K562 treated with DMSO at 1 percent for 48 hours (cell line): Measurements from ENCODE around the gene PSMA5. TPM values are rescaled to one million over a fixed set of nuclear protein-coding genes. Genes with fewer than 3 reads are reported as not detected.

Experiments
- total RNA-seq: library from RNA; unstranded; fragments of 300-600 nt; gene quantifications from 2 replicates; pipeline ENCODE4 v1.2.3, GENCODE V29; 2022; ENCODE audit warnings: low replicate concordance; ENCODE audit errors: extremely low read depth

Gene PSMA5
- total RNA-seq = not detected in 2 replicates

DNA sequence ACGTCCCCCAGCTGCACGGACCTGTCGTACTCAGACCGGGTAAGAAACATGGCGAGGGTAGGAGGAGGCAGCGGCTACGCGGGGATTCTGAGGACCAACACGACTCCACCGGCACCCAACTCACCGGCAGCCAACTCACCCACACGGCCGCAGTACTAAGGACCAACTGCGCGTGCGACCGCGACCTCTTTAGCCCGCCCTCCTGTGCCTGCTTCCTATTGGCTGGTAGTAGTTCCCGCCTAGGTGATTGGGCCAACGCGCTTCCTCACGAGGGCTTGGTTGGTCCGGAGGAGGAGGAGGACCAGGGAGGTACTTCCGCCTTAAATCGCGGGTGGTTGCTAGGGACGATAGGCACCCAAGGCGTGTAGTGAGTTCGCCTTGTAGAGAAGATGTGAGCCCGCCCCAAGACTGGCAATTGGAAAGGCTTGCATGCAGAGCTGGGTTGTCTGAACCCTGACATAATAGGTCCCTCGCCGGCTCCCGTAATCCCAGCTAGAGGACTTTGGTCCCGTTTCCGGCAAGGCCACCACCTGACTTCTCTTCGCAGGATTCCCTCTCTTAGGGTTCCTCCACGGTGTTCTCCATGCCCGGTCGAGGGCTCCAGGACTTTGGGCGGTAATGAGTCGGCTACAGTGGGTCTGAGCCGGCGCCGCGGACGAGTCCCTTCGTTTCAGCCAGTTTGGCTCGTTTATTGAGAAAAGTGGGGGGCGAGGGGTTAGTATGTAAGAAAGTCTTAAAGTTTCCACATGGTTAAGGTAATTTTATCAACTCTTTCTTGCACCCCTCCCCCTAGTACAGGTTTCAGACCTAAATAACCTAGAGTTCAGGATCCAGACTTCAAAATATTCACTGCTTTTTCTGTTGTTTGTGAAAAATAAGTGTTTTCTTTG lies at the start of gene PSMA5:
Gene PSMA5, minus strand, starts transcription at position 168 of the 890 bp plus-strand sequence. Its CDS starts 118 bp downstream, at position 50.

DNA sequence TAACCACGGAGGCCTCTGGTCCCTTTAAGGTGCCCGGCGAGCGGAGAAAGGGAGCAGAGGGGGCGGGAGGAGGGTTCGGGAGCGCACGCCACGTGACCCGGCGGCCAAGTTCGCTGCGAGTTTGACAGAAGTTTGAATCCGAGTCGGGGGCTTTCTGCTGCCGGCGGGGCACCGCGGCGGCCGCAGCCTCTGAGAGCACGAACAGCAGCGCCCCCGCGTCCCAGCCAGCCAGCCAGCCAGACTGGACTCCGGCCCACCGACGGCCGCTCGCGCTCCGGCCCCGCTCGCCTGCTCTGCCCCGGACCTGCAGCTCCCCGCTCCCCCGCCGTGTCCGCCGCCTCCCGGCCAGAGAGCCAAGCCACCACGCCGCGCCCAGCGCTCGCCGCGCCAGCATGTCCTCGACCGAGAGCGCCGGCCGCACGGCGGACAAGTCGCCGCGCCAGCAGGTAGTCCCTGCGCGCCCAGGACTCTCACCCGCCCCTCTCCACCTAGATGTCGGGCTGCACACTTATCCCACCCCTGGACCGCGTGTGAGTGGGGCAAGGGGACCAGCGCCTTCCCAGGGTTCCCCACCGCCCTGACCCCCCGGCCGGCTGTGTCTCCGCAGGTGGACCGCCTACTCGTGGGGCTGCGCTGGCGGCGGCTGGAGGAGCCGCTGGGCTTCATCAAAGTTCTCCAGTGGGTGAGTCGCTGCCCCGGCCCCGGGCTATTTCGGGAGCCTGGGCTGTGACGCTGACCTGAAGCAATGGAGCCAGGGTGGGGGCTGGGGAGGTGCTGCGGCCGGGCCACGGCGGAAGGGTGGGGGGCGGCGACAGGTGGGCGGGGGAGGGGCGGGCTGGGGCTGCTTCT lies 40.4 kb upstream of the PSMA5 start, which contains the start of gene SYPL2:
Gene SYPL2, plus strand, starts transcription at position 95 of the 849 bp plus-strand sequence. Its CDS starts 298 bp downstream, at position 393.

DNA sequence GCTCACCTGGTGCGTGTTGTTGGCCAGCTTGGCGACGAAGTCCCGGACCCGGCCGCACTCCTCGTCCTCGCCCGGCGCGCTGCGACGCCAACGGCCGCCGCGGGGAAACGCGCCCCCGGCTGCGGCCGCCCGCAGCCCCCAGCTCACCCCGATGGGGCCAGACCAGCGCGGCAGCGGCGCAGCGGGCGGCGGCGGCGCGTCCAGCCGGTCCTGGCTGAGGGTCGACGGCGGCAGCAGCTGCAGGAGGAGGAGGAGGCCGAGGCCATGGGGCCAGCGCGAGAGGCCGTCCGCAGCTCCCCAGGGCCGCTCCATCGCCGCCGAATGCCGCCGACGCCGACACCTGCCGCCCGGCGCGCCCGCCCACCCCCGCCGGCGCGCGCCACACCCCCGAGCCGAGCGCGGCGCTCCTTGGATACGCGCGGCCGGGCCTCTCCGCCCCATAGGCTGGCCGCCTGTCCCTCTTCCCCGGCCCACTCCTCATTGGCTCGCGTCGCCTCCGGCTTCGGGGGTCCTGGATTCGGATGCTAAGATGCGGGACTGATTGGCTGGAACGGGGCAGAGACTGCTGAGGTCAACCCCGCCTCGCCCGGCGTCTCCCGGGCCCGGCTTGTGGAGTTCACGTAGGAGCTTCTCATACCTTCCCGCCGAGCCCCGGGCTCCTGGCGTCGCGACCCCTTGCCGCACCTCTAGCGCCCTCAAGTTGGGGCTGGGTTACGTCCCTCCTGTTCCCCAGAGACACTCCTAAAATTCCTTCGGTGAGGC lies 28.5 kb downstream of the PSMA5 start, which contains the start of gene SORT1:
Gene SORT1, minus strand, starts transcription at position 338 of the 762 bp plus-strand sequence. Its CDS starts 26 bp downstream, at position 312.

Other genes with a start within 250 kb of the PSMA5 start
- 288 TPM in 1 of 2 replicates, not detected in the other for gene SARS1, start 212.5 kb downstream of the PSMA5 start, total RNA-seq
- not detected in 2 replicates for gene CELSR2, start 176.9 kb downstream of the PSMA5 start, total RNA-seq
- gene PSRC1, start 143.3 kb downstream of the PSMA5 start, total RNA-seq = not detected in 2 replicates
- gene MYBPHL, start 119.4 kb downstream of the PSMA5 start, total RNA-seq = not detected in 2 replicates
- not detected in 2 replicates for gene SORT1, start 28.5 kb downstream of the PSMA5 start, total RNA-seq
- not detected in 2 replicates for gene SYPL2, start 40.1 kb upstream of the PSMA5 start, total RNA-seq
- gene ATXN7L2, start 57.5 kb upstream of the PSMA5 start, total RNA-seq = not detected in 2 replicates
- not detected in 2 replicates for gene CYB561D1, start 67.6 kb upstream of the PSMA5 start, total RNA-seq
- not detected in 2 replicates for gene AMIGO1, start 83.3 kb upstream of the PSMA5 start, total RNA-seq
- gene GPR61, start 113.4 kb upstream of the PSMA5 start, total RNA-seq = not detected in 2 replicates
- not detected in 2 replicates for gene GNAI3, start 122.2 kb upstream of the PSMA5 start, total RNA-seq
- not detected in 2 replicates for gene GNAT2, start 193.2 kb upstream of the PSMA5 start, total RNA-seq
- 959 TPM in 1 of 2 replicates, not detected in the other for gene AMPD2, start 193.4 kb upstream of the PSMA5 start, total RNA-seq
- not detected in 2 replicates for gene GSTM4, start 229.7 kb upstream of the PSMA5 start, total RNA-seq
- not detected in 2 replicates for gene GSTM2, start 241.6 kb upstream of the PSMA5 start, total RNA-seq